ENCODE measurements around the gene TPRA1.

- TF ChIP-seq CTCF (conservative IDR thresholded peaks at IDR 0.05 in 1 of 2, IDR thresholded peaks at IDR 0.05 in 1 of 2; ENCODE audit: extremely low read depth in 1 of 2, insufficient read depth in 1 of 2, low read depth in 1 of 2, low read length in 2 of 2) (no peak), EZH2 (IDR thresholded peaks at IDR 0.05; ENCODE audit: borderline replicate concordance, low read length) (no peak)
Measured at GRCh38 chr3:127541320-127541719, 49.2 kb downstream of the TPRA1 start.

Data from mammary epithelial cell (primary cell).